GM13976 (cell line): ENCODE data around the gene SEMA6B.

Source experiments
- DNase-seq: peaks from one replicate; pipeline ENCODE4 v3.0.0; 2012; ENCODE audit warnings: low spot score
- CTCF ChIP-seq: IDR thresholded peaks from 2 replicates; pipeline ENCODE4 v1.5.1; 2012; ENCODE audit warnings: borderline replicate concordance, mild to moderate bottlenecking; ENCODE audit not compliant: insufficient read depth; ENCODE audit errors: extremely low read depth, missing control alignments, control extremely low read depth
- in situ Hi-C: fragments of 300-500 bp; cut with MboI; formaldehyde crosslinking; loops from one replicate; pipeline ENCODE4 v1.12.0; 2022; ENCODE audit warnings: low sequenced_read_pairs, mixed read lengths, inconsistent platforms; ENCODE audit not compliant: unreplicated experiment

SEMA6B gene

GRCh38 chr19:4573682-4574081 lies 14.2 kb upstream of the SEMA6B start:
- DNase-seq, result no peak
- TF ChIP-seq CTCF, result no peak
- in situ Hi-C loops, result loop anchor here (10.0 kb wide), 1 partner anchor 61 kb away; the partner anchor contains the start of gene TNFAIP8L1

GRCh38 chr19:4571305-4571917 lies 11.9 kb upstream of the SEMA6B start:
- in situ Hi-C loops, result loop anchor here (10.0 kb wide), 1 partner anchor 63 kb away; the partner anchor contains the start of gene TNFAIP8L1
- no peak for DNase-seq
- no peak for TF ChIP-seq CTCF

GRCh38 chr19:4570916-4571304 lies 11.4 kb upstream of the SEMA6B start:
- DNase-seq, result no peak
- no peak for TF ChIP-seq CTCF
- in situ Hi-C loops, result loop anchor here (10.0 kb wide), 1 partner anchor 64 kb away; the partner anchor contains the start of gene TNFAIP8L1

- DNase-seq, result no peak
- TF ChIP-seq CTCF, result no peak
- in situ Hi-C loops, result loop anchor here (10.0 kb wide), 1 partner anchor 64 kb away; the partner anchor contains the start of gene TNFAIP8L1
Measured at GRCh38 chr19:4570402-4570801, 10.9 kb upstream of the SEMA6B start.

GRCh38 chr19:4568886-4569285 lies 9.4 kb upstream of the SEMA6B start:
- no peak for TF ChIP-seq CTCF
- in situ Hi-C loops, result no loop called here
- DNase-seq, result no peak

- in situ Hi-C loops, result no loop called here
- DNase-seq, result peak; percentile 72
- TF ChIP-seq CTCF, result peak; percentile 63
Measured at GRCh38 chr19:4567584-4568071, 8.1 kb upstream of the SEMA6B start.
